SK-N-MC (cell line): ENCODE results near the gene SLC5A4.

ENCODE experiments used
- EZH2 ChIP-seq: fragments of 200-600 bp; sonication (generic); IDR thresholded peaks from one replicate; pipeline ENCODE4 v1.6.1; 2017; ENCODE audit warnings: antibody characterized with exemption
- FOXP2 ChIP-seq: optimal IDR thresholded peaks from 2 replicates; pipeline ENCODE3; 2011; ENCODE audit warnings: mild to moderate bottlenecking, moderate library complexity; ENCODE audit not compliant: insufficient read depth; ENCODE audit errors: extremely low read length, control extremely low read depth
- POLR2AphosphoS5 ChIP-seq: IDR thresholded peaks from 2 replicates; pipeline ENCODE4 v1.6.1; 2012; ENCODE audit warnings: mild to moderate bottlenecking, low read depth, low read length, borderline replicate concordance

- TF ChIP-seq POLR2AphosphoS5 = no peak
- TF ChIP-seq EZH2 = no peak
- no peak for TF ChIP-seq FOXP2
Observed at GRCh38 chr22:32181043-32181442, 74.1 kb downstream of the SLC5A4 start.
